Liver (tissue), 9 donors: ENCODE measurements around the gene BICDL1. TPM values are rescaled to one million over a fixed set of nuclear protein-coding genes. Genes with fewer than 3 reads are reported as not detected.

Source experiments
- DNase-seq: peaks from one replicate; pipeline ENCODE4 v3.0.0-alpha.2; 2017; ENCODE audit warnings: low spot score
- H3K27ac ChIP-seq, 2 donors: one replicate each; pipeline ENCODE4 v1.7.0; 2013; ENCODE audit warnings: inconsistent platforms in 2 of 2, low read length in 2 of 2, control low read depth in 1 of 2, low read depth in 1 of 2, mild to moderate bottlenecking in 1 of 2
- H3K27me3 ChIP-seq, 4 donors: one replicate each; pipeline versions ENCODE4 v1.6.1 to v1.7.0; 2013; ENCODE audit warnings: low read length in 3 of 4, inconsistent platforms in 1 of 4, mild to moderate bottlenecking in 1 of 4, moderate library complexity in 1 of 4; ENCODE audit not compliant: control insufficient read depth in 4 of 4, insufficient read depth in 4 of 4
- H3K36me3 ChIP-seq, 4 donors: one replicate each; pipeline versions ENCODE4 v1.6.1 to v1.7.0; 2013; ENCODE audit warnings: low read length in 3 of 4, mild to moderate bottlenecking in 3 of 4, low read depth in 1 of 4, moderate library complexity in 1 of 4; ENCODE audit not compliant: control insufficient read depth in 4 of 4, insufficient read depth in 3 of 4
- H3K4me1 ChIP-seq, 4 donors: one replicate each; pipeline versions ENCODE4 v1.6.1 to v1.7.0; 2013; ENCODE audit warnings: low read length in 3 of 4, mild to moderate bottlenecking in 3 of 4, moderate library complexity in 1 of 4; ENCODE audit not compliant: control insufficient read depth in 4 of 4, insufficient read depth in 4 of 4
- H3K4me3 ChIP-seq, 3 donors: one replicate each; pipeline versions ENCODE4 v1.6.1 to v1.7.0; 2013; ENCODE audit warnings: low read length in 3 of 3, control low read depth in 1 of 3, low read depth in 1 of 3, mild to moderate bottlenecking in 1 of 3
- H3K9ac ChIP-seq, 2 donors: one replicate each; pipeline ENCODE4 v1.7.0; 2013; ENCODE audit warnings: low read length in 2 of 2, mild to moderate bottlenecking in 2 of 2, moderate library complexity in 2 of 2, control low read depth in 1 of 2, low read depth in 1 of 2
- H3K9me3 ChIP-seq, 4 donors: one replicate each; pipeline versions ENCODE4 v1.6.1 to v1.7.0; 2013; ENCODE audit warnings: low read length in 3 of 4; ENCODE audit not compliant: control insufficient read depth in 4 of 4
- ATF3 ChIP-seq: IDR thresholded peaks from 2 replicates; pipeline ENCODE4 v1.6.1; 2016; ENCODE audit warnings: antibody characterized with exemption
- CTCF ChIP-seq: fragments of 150-350 bp; IDR thresholded peaks from 2 replicates; pipeline ENCODE4 v1.5.1; 2017; ENCODE audit warnings: improper control_type of control experiment, low read depth, low read length; ENCODE audit not compliant: missing input control
- EGR1 ChIP-seq, 2 donors: IDR thresholded peaks; 2 replicates each; pipeline ENCODE4 v1.6.1; 2016 to 2018; ENCODE audit warnings: antibody characterized with exemption in 2 of 2, low read depth in 2 of 2
- FOXA1 ChIP-seq: IDR thresholded peaks from 2 replicates; pipeline ENCODE4 v1.6.1; 2016; ENCODE audit warnings: antibody characterized with exemption
- FOXA2 ChIP-seq: IDR thresholded peaks from 2 replicates; pipeline ENCODE4 v1.6.1; 2016; ENCODE audit warnings: antibody characterized with exemption
- GABPA ChIP-seq, 2 donors: IDR thresholded peaks in 1 of 2; conservative IDR thresholded peaks in 1 of 2; 2 replicates each; pipeline ENCODE4 v1.6.1; 2016; ENCODE audit warnings: antibody characterized with exemption in 2 of 2, mild to moderate bottlenecking in 1 of 2, moderate library complexity in 1 of 2
- HNF4A ChIP-seq, 2 donors: conservative IDR thresholded peaks; 2 replicates each; pipeline ENCODE4 v1.6.1; 2016; ENCODE audit warnings: antibody characterized with exemption in 2 of 2, mild to moderate bottlenecking in 2 of 2
- HNF4G ChIP-seq: IDR thresholded peaks from 2 replicates; pipeline ENCODE4 v1.6.1; 2016; ENCODE audit warnings: antibody characterized with exemption
- JUND ChIP-seq, 2 donors: IDR thresholded peaks; 2 replicates each; pipeline ENCODE4 v1.6.1; 2016; ENCODE audit warnings: antibody characterized with exemption in 2 of 2
- MAX ChIP-seq: IDR thresholded peaks from 2 replicates; pipeline ENCODE4 v1.6.1; 2016; ENCODE audit warnings: antibody characterized with exemption
- NR2F2 ChIP-seq: IDR thresholded peaks from 2 replicates; pipeline ENCODE4 v1.6.1; 2016; ENCODE audit warnings: antibody characterized with exemption
- RAD21 ChIP-seq, 2 donors: IDR thresholded peaks; 2 replicates each; pipeline ENCODE4 v1.6.1; 2016; ENCODE audit warnings: antibody characterized with exemption in 2 of 2, mild to moderate bottlenecking in 2 of 2
- REST ChIP-seq: IDR thresholded peaks from 2 replicates; pipeline ENCODE4 v1.6.1; 2016; ENCODE audit warnings: antibody characterized with exemption, mild to moderate bottlenecking
- RXRA ChIP-seq, 2 donors: IDR thresholded peaks; 2 replicates each; pipeline ENCODE4 v1.6.1; 2017 to 2018; ENCODE audit warnings: antibody characterized with exemption in 2 of 2, mild to moderate bottlenecking in 1 of 2
- SP1 ChIP-seq: IDR thresholded peaks from 2 replicates; pipeline ENCODE4 v1.6.1; 2018; ENCODE audit warnings: antibody characterized with exemption, mild to moderate bottlenecking
- TAF1 ChIP-seq: conservative IDR thresholded peaks from 2 replicates; pipeline ENCODE4 v1.6.1; 2016; ENCODE audit warnings: antibody characterized with exemption, mild to moderate bottlenecking
- YY1 ChIP-seq: IDR thresholded peaks from 2 replicates; pipeline ENCODE4 v1.6.1; 2016; ENCODE audit warnings: antibody characterized with exemption, mild to moderate bottlenecking
- ZBTB33 ChIP-seq: IDR thresholded peaks from 2 replicates; pipeline ENCODE4 v1.6.1; 2016; ENCODE audit warnings: antibody characterized with exemption
- WGBS: extraction: QIAGEN DNeasy Blood & Tissue Kit; methylation state at CpG from one replicate; pipeline ENCODE4 v1.1.7; 2013; 5-methylcytosine and 5-hydroxymethylcytosine counted together
- polyA plus RNA-seq, 2 donors: library from polyadenylated mRNA; stranded (reverse) in 1 of 2; unstranded in 1 of 2; fragments of 200-250 nt in 1 of 2; fragments of >200 nt in 1 of 2; fragmentation: Nextera tagmentation in 1 of 2; extraction: Ambion mirVana in 1 of 2; gene quantifications; one replicate each; pipeline versions ENCODE4 v1.2.1 to v1.2.3, GENCODE V29; 2013 to 2015
- total RNA-seq, 2 donors: library from RNA; depleted of rRNA; stranded (reverse); fragments of >200 nt; gene quantifications; one replicate each; pipeline ENCODE4 v1.2.3, GENCODE V29; 2014
- donor health status: healthy.
- donor health status: healthy.
- donor health status: healthy.
- donor health status: healthy.
- donor health status: healthy.

BICDL1 gene
- total and polyA plus RNA-seq, 4 donors = 0.65 to 3.8 (median 2.3) TPM

GRCh38 chr12:120121766-120122293, 132.8 kb downstream of the BICDL1 start:
- TF ChIP-seq TAF1 (no peak), RAD21 (IDR thresholded peaks at IDR 0.05) (no peak), HNF4G (no peak), ATF3 (no peak), ZBTB33 (no peak), REST (no peak), CTCF (no peak), EGR1 (IDR thresholded peaks at IDR 0.05; ENCODE audit: low read depth in 2 of 2) (no peak), JUND (IDR thresholded peaks at IDR 0.05) (no peak), MAX (no peak), GABPA (IDR thresholded peaks at IDR 0.05 in 1 of 2, conservative IDR thresholded peaks at IDR 0.05 in 1 of 2) (no peak), FOXA1 (no peak), HNF4A (conservative IDR thresholded peaks at IDR 0.05) (peak; percentile 33 to 35), FOXA2 (no peak), RXRA (IDR thresholded peaks at IDR 0.05) (peak; percentile 24 to 42), YY1 (no peak), NR2F2 (no peak), SP1 (peak; percentile 30)
- no peak overlapping the region for H3K9ac ChIP-seq
- H3K9me3 ChIP-seq = no peaks in the 10 kb centered on the region
- peaks cover under 1 to 8% (median 4%) of the 10 kb centered on the region in 4 donors for H3K36me3 ChIP-seq
- H3K4me1 ChIP-seq = peaks cover 2 to 16% (median 13%) of the 10 kb centered on the region in 4 donors
- DNase-seq = no peak
- no peak overlapping the region for H3K27ac ChIP-seq
- H3K27me3 ChIP-seq = no peaks in the 10 kb centered on the region
- no peak overlapping the region for H3K4me3 ChIP-seq
- WGBS = 62% methylated on average over 4 of the region's 4 CpGs
